GM19372 (cell line): ENCODE measurements around the gene SLC44A5.
"Not testable (repeated sequence)": the region's sequence is repeated elsewhere in the genome, so short reads cannot be mapped to it uniquely, and the experiment has no call there.

Source experiments
- ATAC-seq: cut with Tn5 transposase; IDR thresholded peaks from one replicate; pipeline ENCODE4 v1.9.1; 2021; ENCODE audit warnings: mild to moderate bottlenecking, low read depth, moderate library complexity; ENCODE audit not compliant: unreplicated experiment

Gene SLC44A5

DNA sequence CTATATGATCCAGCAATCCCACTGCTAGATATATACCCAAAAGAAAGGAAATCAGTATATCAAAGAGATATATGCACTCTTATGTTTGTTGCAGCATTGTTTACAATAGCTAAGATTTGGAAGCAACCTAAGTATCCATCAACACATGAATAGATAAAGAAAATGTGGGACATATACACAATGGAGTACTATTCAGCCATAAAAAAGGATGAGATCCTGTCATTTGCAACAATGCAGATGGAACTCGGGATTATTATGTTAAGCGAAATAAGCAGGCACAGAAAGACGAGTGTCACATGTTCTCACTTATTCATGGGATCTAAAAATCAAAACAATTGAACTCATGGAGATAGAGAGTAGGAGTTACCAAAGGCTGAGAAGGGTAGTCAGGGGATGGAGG is 17.5 kb downstream of the SLC44A5 start:
- ATAC-seq: not testable (repeated sequence)

DNA sequence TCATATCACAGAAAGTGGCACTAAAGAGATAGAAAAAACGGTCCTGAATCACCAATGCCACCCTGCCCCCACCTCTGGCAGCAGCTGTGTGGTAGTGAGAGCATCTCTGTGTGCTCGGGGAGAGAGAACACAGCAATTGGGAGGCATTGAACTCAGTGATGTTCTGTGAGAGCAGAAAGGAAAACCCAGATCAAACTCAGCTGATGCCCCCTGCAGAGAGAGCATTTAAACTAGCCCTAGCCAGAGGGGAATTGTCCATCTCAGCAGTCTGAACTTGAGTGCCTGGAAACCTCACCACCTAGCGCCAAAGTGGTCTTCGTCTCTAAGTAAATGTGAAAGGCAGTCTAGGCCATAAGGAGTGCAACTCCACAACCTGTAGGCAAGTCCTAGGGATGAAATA is 21.3 kb downstream of the SLC44A5 start:
- no peak for ATAC-seq

DNA sequence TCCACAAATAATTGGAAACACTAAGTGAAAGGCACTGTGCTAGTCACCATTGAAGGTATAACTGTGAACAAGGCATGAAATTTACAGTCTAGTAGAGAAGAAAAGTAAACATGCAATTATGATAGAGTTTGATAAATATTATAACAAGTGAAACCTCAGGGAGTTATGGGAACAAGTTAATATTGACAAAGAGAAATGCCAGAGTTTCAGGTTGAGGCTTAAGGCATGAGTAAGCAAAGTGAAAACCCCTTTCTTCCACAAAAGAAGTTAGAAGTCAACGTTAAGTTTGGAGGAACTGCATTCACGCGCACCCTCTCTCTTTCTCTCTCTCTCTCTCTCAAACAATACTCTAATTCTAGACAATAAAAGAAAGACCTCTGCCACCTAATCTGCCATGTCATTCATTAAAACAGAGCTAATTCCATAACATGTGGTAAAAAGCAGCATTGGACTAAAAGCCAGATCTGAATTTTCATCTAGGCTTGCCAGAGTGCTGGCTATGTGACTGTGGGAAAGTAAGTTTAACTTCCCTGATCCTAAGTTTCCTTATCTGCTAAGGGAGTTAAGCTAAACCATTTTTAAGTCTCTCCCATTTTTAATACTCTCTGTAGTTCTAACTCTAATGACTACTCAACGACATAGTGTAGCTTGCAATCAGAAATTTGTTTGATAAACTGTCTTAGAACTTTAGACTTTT is 22.0 kb downstream of the SLC44A5 start:
- no peak for ATAC-seq

DNA sequence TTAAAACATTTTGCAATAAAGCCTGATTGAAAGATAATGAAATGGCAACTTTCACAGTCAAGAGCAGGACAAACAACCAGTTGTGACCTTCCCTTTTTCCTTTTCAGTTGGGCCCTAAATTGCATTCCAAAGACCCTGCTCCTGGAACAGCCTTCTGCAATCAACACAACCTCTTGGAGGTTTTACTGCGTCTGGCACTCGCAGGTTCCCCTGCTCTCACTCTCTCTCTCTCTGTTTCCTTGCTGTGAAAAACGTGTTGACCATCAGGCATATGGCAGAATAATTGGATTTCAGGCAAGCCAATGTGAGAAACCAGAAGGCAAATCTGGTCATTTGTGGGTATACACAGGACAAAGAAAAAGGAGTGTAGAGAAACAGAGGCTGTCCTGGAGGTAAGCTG is 23.2 kb downstream of the SLC44A5 start:
- no peak for ATAC-seq

DNA sequence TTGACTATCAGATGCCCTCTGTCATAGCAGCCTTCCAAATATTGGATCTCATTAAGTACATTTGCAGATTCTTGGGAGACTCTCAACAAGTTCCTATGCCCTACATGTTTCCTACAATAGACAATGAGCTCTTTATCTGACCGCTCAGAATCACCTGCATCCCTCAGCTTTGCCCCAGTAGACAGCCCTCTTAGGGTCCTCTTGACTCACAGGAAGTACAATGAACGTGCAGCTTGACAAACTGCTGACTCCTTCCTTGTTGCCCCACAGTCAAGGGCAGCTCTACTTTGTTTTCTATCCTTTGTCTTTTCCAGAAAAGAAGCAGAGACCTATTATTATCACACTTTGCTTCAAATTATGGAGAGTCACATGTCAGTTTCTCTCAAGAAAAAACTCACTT is 27.6 kb downstream of the SLC44A5 start:
- no peak for ATAC-seq

DNA sequence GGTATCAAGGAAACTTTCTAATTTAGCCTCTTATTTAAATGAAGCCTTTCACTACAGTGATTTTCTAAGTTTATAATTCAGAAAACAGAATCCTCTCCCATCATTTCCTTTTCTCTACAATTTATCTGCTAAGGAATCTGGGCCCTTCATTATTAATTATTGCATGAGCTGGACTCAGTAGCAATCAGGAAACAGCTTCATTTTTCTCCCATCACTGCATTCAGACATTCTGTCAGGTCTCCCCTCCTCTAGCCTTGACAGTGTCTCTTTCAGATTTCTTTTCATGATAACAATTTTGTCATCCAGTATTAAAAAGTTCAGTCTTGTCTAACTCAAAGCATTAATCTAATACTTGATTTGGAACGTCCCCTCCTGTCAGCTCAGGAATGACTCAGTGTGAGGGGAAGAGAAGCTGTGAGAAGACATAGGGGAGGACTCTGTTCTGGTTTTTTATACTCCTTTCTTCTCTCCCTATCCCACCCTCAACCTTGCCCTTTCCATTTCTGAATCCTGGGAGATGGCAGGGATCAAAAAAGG is 28.1 kb downstream of the SLC44A5 start:
- no peak for ATAC-seq

DNA sequence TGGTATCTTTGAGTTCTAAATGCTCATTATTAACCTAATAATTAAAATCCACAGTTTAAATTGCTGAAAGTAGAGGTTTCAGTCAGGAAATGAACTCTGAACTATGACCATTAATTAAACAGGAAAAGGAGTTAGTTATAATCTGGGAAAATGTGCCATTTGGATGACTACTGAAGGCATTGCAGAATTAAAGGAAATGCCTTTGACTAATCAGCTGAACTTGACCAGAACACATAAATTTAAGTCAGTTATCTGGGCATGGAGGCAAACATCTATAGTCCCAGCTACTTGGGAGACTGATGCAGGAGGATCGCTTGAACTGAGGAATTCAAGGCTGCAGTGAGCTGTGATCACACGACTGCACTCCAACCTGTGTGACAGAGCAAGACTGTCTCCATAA is 31.9 kb downstream of the SLC44A5 start:
- no peak for ATAC-seq

DNA sequence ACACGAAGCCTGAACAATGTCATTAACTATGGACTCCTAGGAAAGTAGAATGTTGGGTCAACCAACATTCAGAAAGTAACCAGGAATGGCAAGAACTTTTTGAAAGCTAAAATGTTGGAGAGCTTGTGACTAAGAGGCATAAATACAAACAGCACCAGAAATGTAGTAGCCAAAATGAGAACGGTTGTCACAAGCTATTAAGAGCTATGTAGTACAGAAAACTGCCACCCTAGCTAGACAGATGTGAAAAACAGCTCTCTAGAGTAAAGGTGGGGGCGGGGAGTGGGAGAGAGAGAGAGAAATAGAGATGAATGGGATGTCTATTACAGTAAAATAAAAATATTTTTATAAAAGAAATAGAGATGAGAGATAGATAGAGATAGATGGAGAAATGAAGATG is 35.1 kb downstream of the SLC44A5 start:
- no peak for ATAC-seq

DNA sequence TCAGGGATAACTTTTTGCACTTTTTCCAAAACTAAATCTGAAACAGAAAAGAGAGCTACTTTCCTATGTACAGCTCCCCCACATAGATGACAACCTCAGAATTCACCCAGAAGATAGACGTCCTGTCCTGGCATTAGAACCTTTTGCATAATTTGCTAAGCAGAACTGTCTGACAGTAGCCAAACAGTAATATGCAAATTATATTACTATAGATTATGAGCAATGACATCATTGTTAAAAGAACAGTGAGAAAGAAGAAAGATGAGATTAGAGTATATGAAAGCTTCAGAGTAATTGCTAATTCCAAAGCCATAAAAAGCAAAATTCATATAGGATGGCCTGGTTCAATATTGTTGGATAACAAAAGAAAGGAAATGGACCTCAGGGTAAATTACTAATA is 43.7 kb downstream of the SLC44A5 start:
- ATAC-seq: no peak

DNA sequence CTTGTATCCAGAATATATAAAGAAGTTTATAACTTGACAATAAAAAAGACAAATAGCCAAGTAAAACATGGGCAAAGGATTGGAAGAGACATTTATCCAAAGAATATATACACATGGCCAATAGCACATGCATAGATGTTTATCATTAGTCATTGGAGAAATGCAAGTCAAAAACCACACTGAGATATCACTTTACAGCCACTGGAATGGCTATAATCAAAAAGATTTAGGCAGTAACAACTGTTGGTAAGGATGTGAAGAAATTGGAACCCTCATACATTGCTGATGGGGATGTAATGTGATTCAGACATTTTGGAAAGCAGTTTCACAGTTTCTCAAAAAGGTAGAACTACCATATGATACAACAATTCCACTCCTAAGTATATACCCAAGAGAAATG is 51.1 kb downstream of the SLC44A5 start:
- ATAC-seq: no peak

DNA sequence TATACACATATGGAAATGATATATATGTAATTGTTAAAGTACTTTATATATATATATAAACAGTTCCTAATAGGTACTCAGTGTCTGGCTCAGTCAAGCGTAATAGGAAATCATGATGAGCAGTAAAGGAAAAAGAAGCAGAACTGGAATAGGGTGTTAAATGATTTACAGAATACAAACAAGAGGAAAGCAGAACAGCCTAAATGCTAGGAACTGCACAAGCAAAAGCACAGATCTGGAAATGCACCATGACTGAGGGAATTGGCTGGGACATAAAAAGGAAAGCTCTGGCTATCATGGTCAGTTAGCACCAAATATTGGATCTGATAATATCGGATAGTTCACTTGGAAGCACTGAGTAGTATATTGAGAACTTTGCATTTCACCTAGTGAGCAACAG is 51.8 kb downstream of the SLC44A5 start:
- ATAC-seq: no peak

DNA sequence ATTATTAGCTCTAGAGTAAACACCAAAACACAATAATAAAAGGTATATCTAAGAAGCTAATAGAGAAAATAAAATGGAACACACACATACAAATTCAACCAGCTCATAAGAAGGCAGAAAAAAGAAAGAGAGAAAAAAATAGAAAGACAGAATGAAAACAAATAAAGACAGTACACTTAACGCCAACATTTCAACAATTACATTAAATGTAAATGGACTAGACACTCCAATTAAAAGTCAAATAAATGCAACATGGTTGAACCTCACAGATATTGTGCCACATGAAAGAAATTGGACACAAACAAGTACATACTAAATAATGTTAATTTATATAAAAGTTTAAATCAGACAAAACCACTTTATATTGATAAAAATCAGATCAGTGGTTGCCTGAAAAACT is 56.0 kb downstream of the SLC44A5 start:
- ATAC-seq: no peak

DNA sequence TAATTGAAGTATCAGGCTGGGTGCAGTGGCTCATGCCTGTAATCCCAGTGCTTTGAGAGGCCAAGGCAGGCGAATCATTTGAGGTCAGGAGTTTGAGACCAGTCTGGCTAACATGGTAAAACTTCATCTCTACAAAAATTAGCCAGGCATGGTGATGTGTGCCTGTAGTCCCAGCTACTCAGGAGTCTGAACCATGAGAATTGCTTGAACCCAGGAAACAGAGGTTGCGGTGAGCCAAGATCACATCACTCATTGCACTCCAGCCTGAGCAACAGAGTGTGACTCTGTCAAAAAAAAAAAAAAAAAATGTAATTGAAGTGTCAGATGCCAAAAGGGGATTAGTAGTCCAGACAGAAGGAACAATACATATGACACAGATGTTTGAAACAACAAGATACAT is 56.7 kb downstream of the SLC44A5 start:
- ATAC-seq: no peak

DNA sequence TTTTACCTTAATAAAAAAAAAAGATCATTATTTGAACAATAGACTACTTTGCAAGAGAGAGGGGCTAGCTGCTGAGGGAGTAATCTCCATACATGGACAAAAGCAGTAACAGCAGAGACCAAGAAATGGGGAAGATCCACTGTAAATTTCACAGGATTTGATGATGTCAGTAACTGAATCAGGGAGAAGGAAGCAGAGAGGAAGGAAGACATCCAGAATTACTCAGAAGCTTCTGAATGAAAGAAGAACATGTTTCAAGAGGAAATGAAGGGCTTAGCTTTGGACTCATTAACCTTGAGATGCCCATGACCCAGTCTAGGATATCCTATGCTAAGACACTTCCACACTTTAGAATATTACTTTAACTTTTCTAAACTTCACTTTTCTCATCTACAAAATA is 60.4 kb downstream of the SLC44A5 start:
- no peak for ATAC-seq

DNA sequence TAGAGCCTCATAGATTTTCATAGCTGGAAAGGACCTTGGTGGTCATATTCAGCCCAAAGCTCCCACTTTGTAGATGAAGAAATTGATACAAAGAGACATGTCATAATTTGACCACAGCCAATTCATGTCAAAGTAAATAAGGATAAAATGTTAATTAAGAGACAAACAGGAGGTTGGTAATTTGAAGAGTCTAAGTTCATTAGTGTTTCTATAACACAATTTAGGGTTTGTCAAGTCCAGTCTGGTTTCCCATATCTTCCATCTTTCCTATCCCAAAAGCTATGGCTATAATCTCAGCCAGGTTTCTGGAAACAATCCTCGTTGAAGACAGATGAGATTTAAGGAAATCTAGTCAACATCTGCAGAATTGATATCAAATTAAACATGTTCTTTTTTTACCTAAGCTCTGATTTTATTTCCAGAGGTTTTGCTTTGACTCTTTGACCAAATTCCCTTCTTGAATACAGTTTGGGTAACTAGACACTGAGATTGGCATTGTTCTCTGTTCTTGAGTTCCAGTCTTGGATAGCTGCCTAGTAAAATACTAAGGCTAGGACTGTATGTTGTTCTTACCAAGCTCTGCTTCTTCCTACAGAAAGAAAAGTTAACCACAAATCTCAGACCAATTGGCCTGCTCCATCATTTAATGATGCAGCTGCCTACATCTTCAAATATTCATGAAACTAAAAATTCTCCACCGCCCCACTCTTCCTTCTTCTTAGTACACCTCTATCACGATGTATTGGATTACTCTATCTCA is 62.0 kb downstream of the SLC44A5 start:
- ATAC-seq: no peak

DNA sequence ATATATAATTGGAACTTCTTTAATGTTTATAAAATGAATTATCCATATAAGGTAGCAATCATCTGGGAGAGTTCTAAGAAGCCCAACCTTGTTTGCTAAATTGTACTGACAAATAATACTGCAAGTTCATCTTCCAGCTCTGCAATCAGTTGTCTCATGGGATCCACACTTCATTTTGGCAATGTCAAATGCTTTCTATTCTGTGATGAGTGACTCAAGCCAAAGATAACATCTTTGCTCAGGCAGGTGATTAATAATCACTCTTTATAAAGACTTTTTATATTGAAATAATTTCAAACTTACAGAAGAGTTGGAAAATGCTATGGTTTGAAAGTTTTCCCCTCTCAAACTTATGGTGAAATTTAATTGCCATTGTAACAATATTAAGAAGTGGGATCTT is 67.2 kb downstream of the SLC44A5 start:
- no peak for ATAC-seq

DNA sequence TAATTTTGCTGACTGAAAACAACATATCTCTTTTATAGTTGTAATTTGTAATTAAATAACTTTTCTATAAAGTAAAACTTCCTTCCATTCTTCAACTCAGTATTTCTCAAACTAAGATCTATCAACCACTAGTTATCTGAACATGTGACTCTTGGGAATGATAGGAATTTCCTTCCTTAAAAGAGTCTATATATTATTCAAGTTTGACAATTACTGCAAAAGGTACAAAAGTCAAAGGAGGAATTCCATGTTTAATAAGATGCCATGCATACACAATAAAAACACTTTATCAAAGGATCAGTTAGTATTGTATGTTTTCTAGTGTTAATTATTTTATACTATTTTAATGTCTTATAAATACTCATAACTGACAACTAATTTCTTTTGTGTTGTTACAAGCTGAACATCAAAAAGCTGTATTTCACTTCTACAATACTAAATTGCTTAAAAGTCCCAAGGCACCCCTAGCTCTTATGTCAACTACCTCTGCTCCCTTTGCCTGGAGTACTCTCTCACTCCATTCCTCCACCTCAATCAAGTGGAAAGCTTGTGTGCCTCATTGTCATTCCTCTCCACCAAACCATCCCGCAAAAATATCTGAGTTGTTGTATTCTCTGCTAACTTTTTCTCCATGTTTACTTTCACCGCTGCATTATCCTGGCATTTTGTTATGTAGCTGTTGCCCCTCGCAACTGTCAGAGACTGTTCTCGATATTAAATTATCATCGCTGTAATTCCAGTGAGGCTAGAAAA is 67.9 kb downstream of the SLC44A5 start:
- no peak for ATAC-seq

DNA sequence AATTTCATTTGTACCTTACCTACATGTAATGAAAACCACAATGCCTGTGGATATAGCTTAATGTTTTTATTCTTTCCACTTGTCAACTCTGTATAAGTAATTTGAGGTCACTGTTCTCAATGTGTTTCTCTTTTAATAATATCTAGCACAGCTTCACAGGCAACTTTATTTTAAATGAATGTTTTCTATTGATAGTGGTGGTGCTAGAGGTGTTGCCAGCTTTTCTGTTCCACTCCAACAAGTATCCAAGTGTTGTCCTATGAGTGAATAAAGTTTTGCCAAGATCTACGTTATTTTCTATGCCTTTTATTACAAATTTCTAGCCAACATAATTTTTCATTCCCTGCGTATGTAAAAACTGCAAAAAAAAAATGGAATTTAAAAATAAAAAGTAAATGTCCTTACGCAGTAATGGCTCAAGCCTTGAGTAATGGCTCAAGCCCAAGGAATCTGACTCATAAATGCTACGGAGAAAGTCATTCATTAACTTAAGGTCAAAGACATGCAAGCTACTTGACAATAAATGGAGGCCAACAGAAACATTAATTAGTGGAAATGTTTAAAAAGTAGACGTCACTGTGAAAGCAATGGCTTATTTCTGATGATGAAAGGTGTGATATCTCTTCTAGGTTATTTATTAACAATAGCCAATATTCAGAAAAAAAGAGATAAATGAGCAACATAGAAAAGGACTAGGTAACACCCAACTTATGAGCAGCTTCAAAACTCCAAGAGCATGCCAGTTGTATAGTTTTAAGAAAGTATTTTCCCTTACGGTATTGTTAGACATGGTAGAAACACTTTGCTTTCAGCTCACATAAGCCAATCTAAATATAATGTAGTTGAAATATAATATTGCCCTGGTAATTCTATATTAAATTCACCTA is 71.4 kb downstream of the SLC44A5 start:
- no peak for ATAC-seq

DNA sequence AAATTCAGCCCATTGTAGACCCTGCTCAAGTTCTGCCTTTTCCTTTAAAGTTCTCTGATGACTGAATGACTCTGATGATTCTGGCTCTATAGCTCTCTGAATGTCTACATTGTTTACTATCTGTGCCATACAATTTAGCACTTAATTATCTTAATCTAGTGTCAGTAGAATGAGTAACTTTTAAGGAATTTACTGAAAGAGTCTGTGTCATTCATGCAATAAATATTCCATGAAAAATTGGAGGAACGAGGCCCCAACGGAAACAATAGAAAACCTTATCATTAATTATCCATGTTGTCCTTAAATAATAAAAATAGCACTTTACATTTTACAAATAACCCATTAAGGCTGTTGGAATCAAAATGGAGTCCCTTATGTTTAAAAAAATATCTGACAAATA is 77.8 kb downstream of the SLC44A5 start:
- no peak for ATAC-seq

DNA sequence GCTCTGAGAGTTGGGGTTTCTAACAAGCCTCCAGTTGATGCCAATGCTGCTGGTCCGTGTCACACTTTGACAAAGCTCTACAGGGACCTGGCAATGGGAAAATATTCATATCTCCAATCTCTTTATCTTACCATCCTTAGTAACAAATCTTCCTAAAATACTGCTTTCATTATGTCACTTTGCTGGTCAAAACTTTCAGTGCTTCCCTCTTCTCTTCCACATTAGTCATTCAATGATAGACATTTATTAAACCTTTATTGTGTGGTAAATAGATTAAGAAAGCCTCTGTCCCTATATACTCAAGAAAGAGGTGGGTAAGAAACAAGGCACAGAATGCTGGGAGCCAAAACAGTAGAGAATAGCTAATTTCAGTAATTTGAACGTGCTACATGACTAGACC is 79.3 kb downstream of the SLC44A5 start:
- ATAC-seq: no peak
